BJ (cell line): ENCODE measurements around the gene PRDM2. TPM values are rescaled to one million over a fixed set of nuclear protein-coding genes. Genes with fewer than 3 reads are reported as not detected.

Experiments used
- CTCF ChIA-PET: fragments of 350-600 bp; formaldehyde crosslinking; extraction: SDS; loops from one replicate; lab custom pipeline; 2021; ENCODE audit warnings: antibody characterized with exemption, inconsistent platforms; lab: Yijun Ruan, JAX
- POLR2A ChIA-PET: fragments of 300-600 bp; sonication (Branson Sonifier 250); formaldehyde crosslinking; extraction: SDS; loops from one replicate; lab custom pipeline; 2021; ENCODE audit warnings: antibody characterized with exemption; lab: Charles Lee
- DNase-seq: peaks from one replicate; pipeline ENCODE4 v3.0.0-alpha.2; 2011; ENCODE audit warnings: low read depth
- H3K27me3 ChIP-seq: 2 replicates; pipeline ENCODE4 v1.6.0; 2011; ENCODE audit warnings: low read length; ENCODE audit not compliant: control insufficient read depth, insufficient read depth
- H3K36me3 ChIP-seq: 2 replicates; pipeline ENCODE4 v1.5.1; 2011; ENCODE audit warnings: low read length; ENCODE audit not compliant: control insufficient read depth, insufficient read depth
- H3K4me3 ChIP-seq: 2 replicates; pipeline ENCODE4 v1.5.1; 2011; ENCODE audit warnings: low read depth, mild to moderate bottlenecking, control low read depth, low read length
- CTCF ChIP-seq: IDR thresholded peaks from 2 replicates; pipeline ENCODE4 v1.5.1; 2011; ENCODE audit warnings: low read depth, mild to moderate bottlenecking, control low read depth, inconsistent platforms, low read length, moderate library complexity; ENCODE audit not compliant: insufficient read depth
- polyA plus RNA-seq: library from polyadenylated mRNA; depleted of rRNA; stranded (reverse); fragments of >200 nt; gene quantifications from 2 replicates; pipeline ENCODE4 v1.2.3, GENCODE V29; 2011

The PRDM2 gene
- polyA plus RNA-seq, 1 experiment = 9.6 TPM

DNA sequence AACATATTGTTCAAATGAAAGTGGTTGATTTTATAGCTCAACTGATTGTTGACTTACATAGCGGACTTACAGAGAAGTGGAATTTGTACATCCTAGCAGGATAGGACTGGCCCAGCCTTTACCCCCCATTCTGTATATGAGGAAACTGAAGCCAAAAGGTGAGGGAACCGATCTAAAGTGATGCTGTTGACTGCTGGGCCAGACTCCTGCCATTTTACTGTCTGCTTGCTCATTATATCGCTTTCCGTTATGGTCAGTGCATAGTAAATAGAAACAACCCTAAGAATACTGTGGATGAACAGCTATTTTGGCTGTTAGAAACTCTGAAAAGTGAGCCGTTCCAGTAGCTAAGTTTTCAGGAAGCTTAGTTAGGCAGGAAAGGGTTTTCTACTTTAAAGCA, 31.9 kb downstream of the PRDM2 start:
- ChIA-PET POLR2A (interaction anchor here (0.9 kb wide), 1 partner anchor 18 kb away, joined by 5 read pairs; no protein-coding TSS in a partner anchor), CTCF (interaction anchor here (2.5 kb wide), 1 partner anchor 12 kb away, joined by 6 read pairs; no protein-coding TSS in a partner anchor)
- Histone ChIP-seq H3K36me3 (no peaks in the 10 kb centered on the region; the same call in 1 of the 2 replicates), H3K27me3 (no peaks in the 10 kb centered on the region), H3K4me3 (no peak overlapping the region)
- DNase-seq = no peak
- no peak for TF ChIP-seq CTCF

- CTCF ChIA-PET = interaction anchor here (2.0 to 2.5 kb wide), 2 partner anchors 8 to 11 kb away, joined by 5 to 6 read pairs; no protein-coding TSS in a partner anchor
- no peak for TF ChIP-seq CTCF
- POLR2A ChIA-PET = no interaction called here
Measured at GRCh38 chr1:13732971-13733667, 33.1 kb downstream of the PRDM2 start.

DNA sequence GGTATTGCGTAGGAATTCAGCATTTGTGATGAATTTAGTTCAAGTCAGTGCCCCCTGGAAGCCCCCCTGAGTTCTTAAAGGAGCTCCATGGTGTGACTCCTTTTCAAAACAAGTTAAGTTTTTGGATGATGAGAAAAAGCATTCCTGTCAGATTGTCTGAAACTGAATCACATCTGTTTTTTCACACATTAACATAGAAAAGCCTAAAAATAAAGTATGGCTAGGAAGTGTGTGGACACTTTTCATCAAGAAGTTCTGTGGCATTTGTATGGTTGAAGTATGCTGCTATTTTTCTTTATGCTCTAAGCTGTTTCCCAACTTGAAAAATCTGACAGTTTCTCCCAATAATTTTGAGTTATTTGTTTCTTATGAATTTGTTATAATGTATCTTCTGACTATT, 33.7 kb downstream of the PRDM2 start:
- no peak for DNase-seq
- no peak for TF ChIP-seq CTCF
- H3K27me3 ChIP-seq = no peaks in the 10 kb centered on the region
- H3K36me3 ChIP-seq = no peaks in the 10 kb centered on the region; the same call in 1 of the 2 replicates
- CTCF ChIA-PET = interaction anchor here (2.0 to 2.5 kb wide), 2 partner anchors 8 to 11 kb away, joined by 5 to 6 read pairs; no protein-coding TSS in a partner anchor
- no peak overlapping the region for H3K4me3 ChIP-seq
- POLR2A ChIA-PET = no interaction called here

More at GRCh38 chr1:13732971-13733667, 33.1 kb downstream of the PRDM2 start:
- Histone ChIP-seq H3K4me3 (no peak overlapping the region), H3K27me3 (no peaks in the 10 kb centered on the region), H3K36me3 (no peaks in the 10 kb centered on the region; the same call in 1 of the 2 replicates)
- DNase-seq = no peak

DNA sequence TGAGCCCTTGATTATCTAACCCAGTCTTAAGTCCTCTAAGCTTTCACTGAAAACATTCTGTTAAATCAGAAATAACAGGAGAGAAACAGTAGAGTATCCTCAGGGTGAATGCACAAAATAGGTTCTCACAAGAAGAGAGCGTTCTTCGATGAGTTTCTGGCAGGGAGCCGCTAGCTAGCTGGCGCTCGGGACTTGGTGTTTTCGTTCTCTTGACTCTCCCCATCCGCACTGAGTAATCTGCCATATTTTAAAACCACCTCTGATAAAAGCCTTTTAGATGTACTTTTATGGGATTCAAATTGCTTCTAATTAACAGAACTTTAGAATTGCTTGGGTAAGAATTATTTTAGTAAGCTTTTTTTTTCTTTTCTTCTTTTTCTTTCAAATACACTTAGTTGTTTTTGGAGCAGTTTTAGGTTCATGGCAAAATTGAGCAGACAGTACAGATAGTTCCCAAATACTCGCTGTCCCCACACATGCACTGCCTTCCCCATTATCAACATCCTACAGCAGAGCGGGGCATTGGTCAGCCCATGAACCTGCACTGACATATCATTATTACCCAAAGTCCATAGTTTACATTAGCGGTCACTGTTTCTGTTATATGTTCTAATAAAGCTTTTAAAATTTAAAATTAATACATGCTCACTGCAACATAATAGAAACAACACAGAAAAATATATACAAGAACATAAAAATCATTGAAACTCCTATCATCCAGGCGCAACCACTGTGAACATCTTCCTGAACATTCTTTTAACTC, 35.4 kb downstream of the PRDM2 start:
- Histone ChIP-seq H3K36me3 (no peaks in the 10 kb centered on the region; the same call in 1 of the 2 replicates), H3K27me3 (no peaks in the 10 kb centered on the region), H3K4me3 (no peak overlapping the region)
- CTCF ChIA-PET = interaction anchor here (1.0 to 1.6 kb wide), 2 partner anchors 8 to 10 kb away, joined by 3 to 4 read pairs; no protein-coding TSS in a partner anchor
- no peak for TF ChIP-seq CTCF
- POLR2A ChIA-PET = no interaction called here
- DNase-seq = no peak

DNA sequence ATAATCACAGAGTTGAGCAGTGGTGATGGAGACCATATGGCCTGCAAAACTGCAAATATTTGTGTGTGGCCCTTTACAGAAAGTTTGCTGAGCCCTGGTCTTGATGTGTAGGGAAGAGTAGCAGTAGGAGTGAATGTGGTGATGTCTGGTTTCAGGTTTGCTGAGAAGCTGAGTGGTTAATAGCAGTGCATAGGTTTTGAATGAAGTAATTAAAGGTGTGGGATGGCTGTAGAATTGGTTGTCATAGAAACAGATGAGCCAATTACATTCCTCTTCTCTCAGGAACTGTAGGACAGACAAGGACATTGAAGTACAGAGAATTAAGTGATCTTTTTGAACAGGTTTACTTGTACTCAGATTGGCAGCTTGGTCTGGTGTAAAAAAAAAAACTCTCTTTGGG, 37.4 kb downstream of the PRDM2 start:
- POLR2A ChIA-PET = no interaction called here

More for the DNA sequence above, 37.4 kb downstream of the PRDM2 start:
- Histone ChIP-seq H3K4me3 (no peak overlapping the region), H3K36me3 (no peaks in the 10 kb centered on the region; the same call in 1 of the 2 replicates), H3K27me3 (no peaks in the 10 kb centered on the region)
- CTCF ChIA-PET = interaction anchor here (0.6 to 1.5 kb wide), 4 partner anchors 10 to 76 kb away, joined by 3 to 5 read pairs (median 4); no protein-coding TSS in a partner anchor
- DNase-seq = no peak
- TF ChIP-seq CTCF = no peak
